Measurements from ENCODE around the gene AFF3. TPM values are rescaled to one million over a fixed set of nuclear protein-coding genes. Genes with fewer than 3 reads are reported as not detected.
A peak's percentile ranks its signal among the peaks of the same experiment; 100 is the strongest.

AFF3 gene
- total RNA-seq, 1 experiment from 2014 or later = 0.22 TPM

DNA sequence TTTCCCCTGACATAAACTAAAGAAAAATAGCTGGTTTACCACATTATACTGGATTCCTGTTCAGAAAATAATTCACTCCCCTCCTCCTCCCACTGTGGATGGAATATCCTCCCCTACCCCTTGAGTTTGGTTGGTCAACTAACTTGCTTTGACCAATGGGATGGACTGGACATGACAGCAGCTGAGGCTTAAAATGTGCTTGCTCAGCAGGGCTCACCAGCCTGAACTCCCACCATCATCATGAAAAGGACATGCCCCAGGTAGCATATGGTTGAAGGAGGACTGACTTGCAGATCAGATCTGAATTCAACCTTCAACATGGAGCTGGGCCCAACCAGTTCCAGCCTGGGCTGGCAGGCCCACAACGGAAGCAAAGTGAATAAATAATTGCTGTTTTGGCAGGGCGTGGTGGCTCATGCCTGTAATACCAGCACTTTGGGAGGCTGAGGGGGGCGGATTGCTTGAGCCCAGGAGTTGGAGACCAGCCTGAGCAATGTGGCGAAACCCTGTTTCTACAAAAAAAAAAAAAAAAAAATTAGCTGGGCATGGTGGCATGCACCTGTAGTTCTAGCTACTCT is 284.4 kb downstream of the AFF3 start:
- H4K5ac ChIP-seq (ENCODE audit: insufficient read length, low read depth, low read length) = no peak overlapping the region
- no peak overlapping the region for H3K4me2 ChIP-seq (ENCODE audit: insufficient read depth, insufficient read length, low read length)
- H2BK20ac ChIP-seq (ENCODE audit: low read depth, low read length, poor library complexity, severe bottlenecking) = no peak overlapping the region
- no peak overlapping the region for H3K27ac ChIP-seq (ENCODE audit: insufficient read length, low read depth, low read length)
- no peaks in the 10 kb centered on the region for H3K4me1 Mint-ChIP-seq
- no peaks in the 10 kb centered on the region; a peak in 1 of 5 replicates for H3K9me3 Mint-ChIP-seq
- no peak overlapping the region for H3K4me3 Mint-ChIP-seq
- no peaks in the 10 kb centered on the region for H3K36me3 Mint-ChIP-seq (ENCODE audit: insufficient read depth in 1 of 3, low read depth in 3 of 3)
- H2AFZ ChIP-seq (ENCODE audit: low read length) = no peak overlapping the region
- no peaks in the 10 kb centered on the region for H4K20me1 ChIP-seq (ENCODE audit: control insufficient read depth, insufficient read depth, insufficient read length)
- no peaks in the 10 kb centered on the region for H3K79me2 ChIP-seq (ENCODE audit: insufficient read depth, low read length)
- no peaks in the 10 kb centered on the region for H3K4me1 ChIP-seq (ENCODE audit: insufficient read depth, low read length)
- no peak overlapping the region for H4K8ac ChIP-seq (replicated peaks; ENCODE audit: insufficient read length, low read depth, low read length)
- peak overlapping the region; percentile 46 for H3K18ac ChIP-seq (ENCODE audit: insufficient read length, low read depth, low read length)
- DNase-seq = no peak
- TF ChIP-seq, protein P1, sequence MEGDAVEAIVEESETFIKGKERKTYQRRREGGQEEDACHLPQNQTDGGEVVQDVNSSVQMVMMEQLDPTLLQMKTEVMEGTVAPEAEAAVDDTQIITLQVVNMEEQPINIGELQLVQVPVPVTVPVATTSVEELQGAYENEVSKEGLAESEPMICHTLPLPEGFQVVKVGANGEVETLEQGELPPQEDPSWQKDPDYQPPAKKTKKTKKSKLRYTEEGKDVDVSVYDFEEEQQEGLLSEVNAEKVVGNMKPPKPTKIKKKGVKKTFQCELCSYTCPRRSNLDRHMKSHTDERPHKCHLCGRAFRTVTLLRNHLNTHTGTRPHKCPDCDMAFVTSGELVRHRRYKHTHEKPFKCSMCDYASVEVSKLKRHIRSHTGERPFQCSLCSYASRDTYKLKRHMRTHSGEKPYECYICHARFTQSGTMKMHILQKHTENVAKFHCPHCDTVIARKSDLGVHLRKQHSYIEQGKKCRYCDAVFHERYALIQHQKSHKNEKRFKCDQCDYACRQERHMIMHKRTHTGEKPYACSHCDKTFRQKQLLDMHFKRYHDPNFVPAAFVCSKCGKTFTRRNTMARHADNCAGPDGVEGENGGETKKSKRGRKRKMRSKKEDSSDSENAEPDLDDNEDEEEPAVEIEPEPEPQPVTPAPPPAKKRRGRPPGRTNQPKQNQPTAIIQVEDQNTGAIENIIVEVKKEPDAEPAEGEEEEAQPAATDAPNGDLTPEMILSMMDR (conservative IDR thresholded peaks at IDR 0.05) = no peak
- no peak overlapping the region for H2AK5ac ChIP-seq (ENCODE audit: insufficient read length, low read length)
- WGBS (ENCODE audit: extremely low coverage, insufficient read length, low lambda C conversion rate) = no CpG with 5 or more reads among the region's 4 CpGs
- no peaks in the 10 kb centered on the region for H3K23me2 ChIP-seq (ENCODE audit: insufficient read length, low read depth, low read length, poor library complexity, severe bottlenecking)
- no peak overlapping the region for H3K9ac ChIP-seq (ENCODE audit: extremely low read depth, insufficient read length, low read length)
- no peak overlapping the region for H3K56ac ChIP-seq (ENCODE audit: insufficient read length, low read depth, low read length)
- no peak overlapping the region for H3K14ac ChIP-seq (ENCODE audit: insufficient read depth, low read length)
- no peak overlapping the region for H2BK12ac ChIP-seq (ENCODE audit: insufficient read length, low read depth, low read length)
- H3K9me3 ChIP-seq (ENCODE audit: control insufficient read depth, low read depth, low read length) = no peaks in the 10 kb centered on the region
- no peak overlapping the region for H4K91ac ChIP-seq (ENCODE audit: insufficient read length, low read depth, low read length)
- no peak overlapping the region for H2BK5ac ChIP-seq (ENCODE audit: insufficient read length, low read length)
- no peaks in the 10 kb centered on the region for H3K79me1 ChIP-seq (ENCODE audit: insufficient read depth, low read depth, low read length, poor library complexity, severe bottlenecking)
- H3K27ac Mint-ChIP-seq = peak overlapping the region in 1 of 3 experiments; percentile 75; a peak in 1 of 7 replicates
- H3K27me3 Mint-ChIP-seq (ENCODE audit: low read depth) = no peaks in the 10 kb centered on the region
- no peak overlapping the region for H2BK120ac ChIP-seq (ENCODE audit: low read depth, low read length, poor library complexity, severe bottlenecking)
- H3K4ac ChIP-seq (ENCODE audit: low read depth, low read length) = no peak overlapping the region
- no peak overlapping the region for H3T11ph ChIP-seq (ENCODE audit: low read length)
- no peak overlapping the region for H3K23ac ChIP-seq (ENCODE audit: insufficient read length, low read depth, low read length)
- H2BK15ac ChIP-seq (ENCODE audit: low read depth, low read length) = no peak overlapping the region
- no peaks in the 10 kb centered on the region for H3K27me3 ChIP-seq (ENCODE audit: insufficient read depth, low read length)
